ENCODE data around the gene PRDM16. TPM values are rescaled to one million over a fixed set of nuclear protein-coding genes. Genes with fewer than 3 reads are reported as not detected.

The PRDM16 gene
- total RNA-seq, 1 donor from 2014 or later = 0.79 TPM

DNA sequence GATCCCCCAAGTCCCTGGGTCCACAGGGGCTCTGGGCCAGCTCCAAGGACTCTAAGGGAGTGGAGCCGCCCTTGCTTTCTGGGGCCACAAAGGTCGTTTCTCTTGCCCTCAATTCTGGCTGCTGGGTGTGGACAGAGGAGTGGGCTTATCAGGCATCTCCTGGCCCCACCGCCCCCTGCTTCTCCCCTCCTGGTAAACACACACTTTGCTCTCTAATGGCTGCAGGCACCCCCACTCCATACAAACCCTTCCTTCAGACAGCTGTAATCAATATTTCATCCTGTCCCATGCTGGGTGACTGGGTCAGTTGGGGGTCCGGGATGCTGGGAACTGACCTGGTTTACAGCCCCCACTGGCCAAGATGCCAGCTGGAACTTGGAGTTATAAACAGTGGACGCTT, 67.5 kb downstream of the PRDM16 start:
- TF ChIP-seq, protein P1, sequence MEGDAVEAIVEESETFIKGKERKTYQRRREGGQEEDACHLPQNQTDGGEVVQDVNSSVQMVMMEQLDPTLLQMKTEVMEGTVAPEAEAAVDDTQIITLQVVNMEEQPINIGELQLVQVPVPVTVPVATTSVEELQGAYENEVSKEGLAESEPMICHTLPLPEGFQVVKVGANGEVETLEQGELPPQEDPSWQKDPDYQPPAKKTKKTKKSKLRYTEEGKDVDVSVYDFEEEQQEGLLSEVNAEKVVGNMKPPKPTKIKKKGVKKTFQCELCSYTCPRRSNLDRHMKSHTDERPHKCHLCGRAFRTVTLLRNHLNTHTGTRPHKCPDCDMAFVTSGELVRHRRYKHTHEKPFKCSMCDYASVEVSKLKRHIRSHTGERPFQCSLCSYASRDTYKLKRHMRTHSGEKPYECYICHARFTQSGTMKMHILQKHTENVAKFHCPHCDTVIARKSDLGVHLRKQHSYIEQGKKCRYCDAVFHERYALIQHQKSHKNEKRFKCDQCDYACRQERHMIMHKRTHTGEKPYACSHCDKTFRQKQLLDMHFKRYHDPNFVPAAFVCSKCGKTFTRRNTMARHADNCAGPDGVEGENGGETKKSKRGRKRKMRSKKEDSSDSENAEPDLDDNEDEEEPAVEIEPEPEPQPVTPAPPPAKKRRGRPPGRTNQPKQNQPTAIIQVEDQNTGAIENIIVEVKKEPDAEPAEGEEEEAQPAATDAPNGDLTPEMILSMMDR (IDR thresholded peaks at IDR 0.05; ENCODE audit: insufficient read depth, low read length, severe bottlenecking) = no peak
- Histone ChIP-seq H3K27me3 (ENCODE audit: control insufficient read depth, insufficient read depth, low read length) (no peaks in the 10 kb centered on the region), H3K4me3 (ENCODE audit: low read depth, low read length) (no peak overlapping the region), H3K36me3 (ENCODE audit: control insufficient read depth, insufficient read depth, low read length) (no peaks in the 10 kb centered on the region)
- no peak for FAIRE-seq
- DNase-seq (ENCODE audit: low read depth) = no peak

DNA sequence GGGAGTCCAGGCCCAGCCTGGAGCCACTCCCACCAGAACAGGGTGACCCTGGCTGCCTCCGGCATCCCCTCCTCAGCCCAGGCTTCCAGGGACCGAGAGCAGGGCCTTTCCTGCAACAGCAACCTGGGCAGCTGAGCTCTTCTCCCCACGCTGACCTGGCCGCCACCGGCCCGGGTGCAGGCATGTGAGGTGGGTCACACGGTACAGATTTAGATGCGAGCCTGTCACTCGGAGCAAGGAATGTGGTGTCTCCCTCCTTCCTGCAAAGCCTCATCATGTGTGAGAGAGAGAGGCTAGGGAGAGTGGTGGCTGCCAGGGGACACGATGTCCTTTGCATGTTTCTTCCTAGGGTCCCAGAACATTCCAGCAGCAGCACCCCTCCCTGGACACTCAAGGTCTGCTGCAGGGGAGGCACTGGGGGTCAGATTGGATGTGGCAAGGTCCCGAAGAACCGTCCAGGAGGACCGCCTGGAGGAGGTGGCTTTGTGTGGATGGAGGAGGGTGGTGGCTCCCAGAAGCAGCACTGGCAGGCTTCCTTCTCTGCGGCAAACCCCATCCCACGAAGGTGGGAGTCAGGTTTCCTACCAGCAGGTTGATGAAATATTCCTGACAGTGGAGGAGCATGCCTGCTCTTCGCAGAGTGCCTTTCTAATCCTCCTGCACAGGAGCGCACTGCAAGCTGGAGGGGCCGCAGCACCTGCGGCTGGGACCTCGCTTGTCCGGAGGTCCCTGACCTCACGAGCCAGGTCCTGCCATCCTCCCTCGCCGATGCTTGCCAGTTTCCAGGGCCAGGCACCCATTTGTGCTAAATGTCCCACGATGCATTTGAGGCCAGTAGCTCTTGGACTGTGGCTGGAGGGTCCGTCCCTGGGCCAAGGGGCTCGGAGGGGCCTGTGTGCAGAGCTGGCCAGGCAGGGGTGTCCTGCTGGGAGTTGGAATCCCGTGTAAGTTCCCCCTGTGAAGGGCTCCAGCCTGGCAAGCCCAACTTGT, 68.4 kb downstream of the PRDM16 start:
- TF ChIP-seq, protein P1 (IDR thresholded peaks at IDR 0.05; ENCODE audit: insufficient read depth, low read length, severe bottlenecking) = no peak
- FAIRE-seq = no peak
- no peaks in the 10 kb centered on the region for H3K27me3 ChIP-seq (ENCODE audit: control insufficient read depth, insufficient read depth, low read length)
- H3K36me3 ChIP-seq (ENCODE audit: control insufficient read depth, insufficient read depth, low read length) = no peaks in the 10 kb centered on the region
- DNase-seq (ENCODE audit: low read depth) = no peak
- H3K4me3 ChIP-seq (ENCODE audit: low read depth, low read length) = no peak overlapping the region

DNA sequence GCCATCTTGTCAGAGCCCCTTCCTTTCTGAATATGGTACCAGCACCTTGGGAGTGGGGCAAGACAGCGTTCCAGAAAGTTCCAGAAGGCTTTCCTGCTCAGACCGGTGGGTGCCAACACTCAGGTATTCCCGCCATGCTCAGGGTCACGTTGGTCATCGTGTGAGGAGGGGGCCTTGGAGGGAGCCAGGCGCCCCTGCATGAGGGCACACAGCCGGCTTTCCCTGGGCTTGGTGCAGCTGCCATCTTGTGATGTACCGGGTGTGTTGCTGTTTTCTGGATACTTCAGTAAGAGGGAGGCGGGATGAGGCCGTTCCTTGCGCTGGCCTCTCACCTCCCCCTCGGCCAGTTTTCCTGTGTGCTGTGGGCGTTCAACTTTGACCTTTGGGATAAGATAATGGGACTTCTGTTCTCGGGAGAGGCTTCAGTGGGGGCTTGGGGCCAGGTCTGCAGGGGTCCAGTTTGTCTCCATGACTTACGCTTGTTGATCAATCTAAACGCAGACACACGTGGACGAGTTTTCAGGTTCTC, 69.7 kb downstream of the PRDM16 start:
- TF ChIP-seq, protein P1 (IDR thresholded peaks at IDR 0.05; ENCODE audit: insufficient read depth, low read length, severe bottlenecking) = no peak
- FAIRE-seq (no peak), DNase-seq (ENCODE audit: low read depth) (no peak)
- Histone ChIP-seq H3K36me3 (ENCODE audit: control insufficient read depth, insufficient read depth, low read length) (no peaks in the 10 kb centered on the region), H3K27me3 (ENCODE audit: control insufficient read depth, insufficient read depth, low read length) (no peaks in the 10 kb centered on the region), H3K4me3 (ENCODE audit: low read depth, low read length) (no peak overlapping the region)

DNA sequence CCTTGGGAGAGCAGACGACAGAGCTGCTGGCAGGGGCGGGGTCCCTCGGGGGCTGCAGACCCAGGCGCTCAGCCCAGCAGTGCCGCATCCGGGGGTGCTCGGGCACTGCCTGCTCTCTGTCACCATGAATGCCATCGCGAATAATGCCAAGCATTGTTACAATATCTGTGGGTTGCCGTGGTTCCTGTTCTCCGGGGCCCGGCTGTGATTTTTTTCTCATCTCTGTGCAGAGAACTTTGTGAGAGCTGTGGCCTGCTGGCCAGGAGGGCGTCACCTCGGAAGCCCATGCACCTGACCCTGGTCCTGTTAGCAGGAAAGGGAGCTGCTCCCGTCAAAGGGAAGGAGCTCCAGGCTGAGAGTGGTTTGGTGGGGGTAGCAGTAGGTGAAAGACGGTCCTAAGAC, 70.4 kb downstream of the PRDM16 start:
- FAIRE-seq (no peak), DNase-seq (ENCODE audit: low read depth) (no peak)
- TF ChIP-seq, protein P1 (IDR thresholded peaks at IDR 0.05; ENCODE audit: insufficient read depth, low read length, severe bottlenecking) = no peak
- Histone ChIP-seq H3K4me3 (ENCODE audit: low read depth, low read length) (no peak overlapping the region), H3K27me3 (ENCODE audit: control insufficient read depth, insufficient read depth, low read length) (no peaks in the 10 kb centered on the region), H3K36me3 (ENCODE audit: control insufficient read depth, insufficient read depth, low read length) (no peaks in the 10 kb centered on the region)

DNA sequence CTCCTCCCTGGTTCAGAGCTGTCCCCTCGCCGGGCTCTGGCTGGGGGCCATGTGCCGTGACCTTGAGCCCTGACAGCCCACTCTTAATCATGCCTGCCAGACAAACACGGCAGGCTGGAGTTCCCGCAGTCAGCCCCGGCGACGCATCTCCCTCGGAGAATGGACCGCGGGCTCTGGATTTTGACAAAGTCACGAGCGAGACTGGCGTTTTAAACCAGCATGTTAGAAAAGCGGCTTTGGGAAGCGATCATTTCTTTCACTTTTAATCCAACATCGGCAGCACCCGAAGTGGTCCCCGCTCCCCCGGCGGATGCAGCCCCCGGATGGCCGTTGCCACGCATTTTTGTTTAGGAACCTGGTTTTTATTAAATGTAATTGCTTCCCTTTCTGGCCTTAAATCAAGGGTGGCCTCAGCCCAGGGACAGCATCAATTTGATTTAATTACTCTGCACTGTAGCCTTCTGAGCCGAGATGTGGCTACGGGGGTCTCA, 70.9 kb downstream of the PRDM16 start:
- Histone ChIP-seq H3K4me3 (ENCODE audit: low read depth, low read length) (no peak overlapping the region), H3K27me3 (ENCODE audit: control insufficient read depth, insufficient read depth, low read length) (no peaks in the 10 kb centered on the region), H3K36me3 (ENCODE audit: control insufficient read depth, insufficient read depth, low read length) (no peaks in the 10 kb centered on the region)
- DNase-seq (ENCODE audit: low read depth) (no peak), FAIRE-seq (no peak)
- TF ChIP-seq, protein P1 (IDR thresholded peaks at IDR 0.05; ENCODE audit: insufficient read depth, low read length, severe bottlenecking) = no peak

Measured in bronchial epithelial cell (primary cell).